Amniotic epithelial cell (primary cell): Measurements from ENCODE around the gene NUDT14.

Experiments used
- DNase-seq: peaks from one replicate; pipeline ENCODE4 v3.0.0-alpha.2; 2010; ENCODE audit warnings: low read depth

Gene NUDT14

DNA sequence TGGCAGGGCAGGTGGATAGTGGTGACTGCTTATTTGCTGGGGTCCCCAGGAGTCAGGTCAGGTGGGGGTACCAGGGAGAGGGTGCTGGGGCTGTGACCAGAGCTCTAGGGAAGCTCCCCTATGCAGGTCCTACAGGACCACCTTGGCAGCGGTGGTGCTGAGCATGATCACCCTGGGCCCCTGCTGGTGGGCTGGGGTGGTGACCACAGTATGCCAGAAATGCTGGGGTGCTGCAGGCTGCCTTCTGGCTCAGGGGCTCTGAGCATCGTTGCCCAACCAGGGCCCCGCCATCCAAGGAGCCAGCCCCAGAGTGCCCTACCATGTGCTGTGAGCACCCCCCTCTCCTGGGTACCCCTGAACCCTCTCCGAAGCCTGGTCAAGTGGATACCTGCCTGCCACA is 17.5 kb upstream of the NUDT14 start:
- no peak for DNase-seq

DNA sequence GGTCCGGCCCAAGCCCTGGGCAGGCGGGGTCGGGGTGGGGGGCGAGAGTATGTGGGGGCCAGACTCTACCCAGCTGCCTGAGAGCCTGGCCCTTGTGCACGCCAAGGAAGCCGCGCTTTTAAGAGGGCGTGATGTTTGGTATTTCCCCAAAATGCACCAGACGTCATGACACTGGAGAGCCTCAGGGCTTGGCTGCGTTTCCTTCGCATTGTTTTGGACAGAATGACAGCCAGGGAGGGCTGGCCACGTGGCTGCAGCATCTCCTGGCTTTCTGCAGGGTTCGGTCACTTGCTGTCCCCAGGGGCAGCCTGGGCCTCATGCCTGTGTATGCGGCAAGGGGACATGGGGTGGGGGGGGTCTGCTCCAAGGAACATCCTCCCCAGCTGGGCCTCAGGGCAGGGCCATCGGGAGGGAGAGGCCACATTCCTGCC is 16.1 kb upstream of the NUDT14 start:
- no peak for DNase-seq

DNA sequence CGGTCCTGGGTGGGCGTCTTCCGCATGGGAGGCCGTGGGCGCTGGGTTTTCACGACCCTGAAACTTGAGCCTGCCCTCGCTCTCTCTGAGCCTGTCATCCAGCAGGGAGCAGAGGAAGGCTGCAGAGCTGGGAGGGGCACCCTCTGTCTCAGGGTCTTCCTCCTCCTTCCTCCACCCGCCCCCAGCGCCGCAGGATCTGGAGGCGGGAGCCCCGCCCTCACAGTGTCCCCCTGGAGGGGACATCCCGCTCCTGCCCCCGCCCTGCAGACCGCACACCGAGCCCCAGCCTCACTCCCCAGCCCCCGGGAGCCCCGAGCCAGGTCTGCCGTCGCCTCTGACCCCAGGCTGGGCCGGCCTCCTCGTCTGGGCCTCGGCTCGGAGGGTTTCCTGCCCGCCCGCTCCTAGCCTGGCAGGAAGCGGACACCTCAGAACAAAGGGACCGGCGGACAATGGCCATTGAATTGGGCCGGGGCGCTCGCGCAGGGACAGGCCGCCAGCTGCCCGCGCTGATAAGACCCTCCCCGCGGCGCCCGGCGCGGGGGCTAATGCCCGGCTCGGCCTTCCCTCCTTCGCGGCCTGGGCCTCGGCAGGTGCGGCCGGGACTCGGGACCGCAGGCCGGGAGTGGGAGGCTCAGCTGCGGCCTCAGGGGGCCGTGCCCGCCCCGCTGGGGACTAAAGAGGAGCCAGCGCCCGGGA is 15.3 kb upstream of the NUDT14 start:
- DNase-seq: no peak

DNA sequence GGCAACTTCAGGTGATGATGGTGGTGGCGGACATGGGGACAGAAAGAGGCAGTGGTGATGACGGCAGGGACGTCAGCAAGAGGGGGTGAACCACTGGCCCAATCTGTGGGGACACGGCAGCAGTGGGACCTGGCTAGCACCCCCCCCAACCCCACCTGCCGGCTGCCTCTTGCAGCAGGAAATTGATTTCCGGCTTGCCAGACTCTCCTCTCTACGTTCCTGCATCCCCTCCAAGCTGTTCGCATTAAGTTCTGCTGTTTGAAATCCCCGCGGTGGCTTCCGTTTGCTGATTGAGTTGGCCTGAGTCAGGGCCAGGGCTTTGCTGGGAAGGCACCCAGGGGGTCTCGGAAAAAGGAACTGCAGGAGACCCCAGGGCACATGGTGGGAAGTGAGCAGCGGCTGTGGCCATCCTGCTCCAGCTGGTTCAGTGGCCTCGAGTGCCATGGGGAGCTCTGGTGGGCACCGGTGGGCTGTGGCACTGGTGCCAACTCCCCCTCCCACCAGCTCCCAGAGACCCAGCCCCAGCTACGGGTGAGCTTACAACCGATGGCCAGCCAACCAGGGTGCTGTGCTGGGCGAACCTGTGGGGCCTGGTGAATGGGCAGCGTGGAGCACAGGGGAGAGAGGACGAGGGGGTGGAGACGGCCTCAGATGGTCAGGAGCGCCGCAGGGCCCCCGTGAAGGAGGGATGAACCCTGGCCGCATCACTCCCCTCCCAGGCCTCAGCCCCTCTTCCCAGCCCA is 14.6 kb upstream of the NUDT14 start:
- no peak for DNase-seq

DNA sequence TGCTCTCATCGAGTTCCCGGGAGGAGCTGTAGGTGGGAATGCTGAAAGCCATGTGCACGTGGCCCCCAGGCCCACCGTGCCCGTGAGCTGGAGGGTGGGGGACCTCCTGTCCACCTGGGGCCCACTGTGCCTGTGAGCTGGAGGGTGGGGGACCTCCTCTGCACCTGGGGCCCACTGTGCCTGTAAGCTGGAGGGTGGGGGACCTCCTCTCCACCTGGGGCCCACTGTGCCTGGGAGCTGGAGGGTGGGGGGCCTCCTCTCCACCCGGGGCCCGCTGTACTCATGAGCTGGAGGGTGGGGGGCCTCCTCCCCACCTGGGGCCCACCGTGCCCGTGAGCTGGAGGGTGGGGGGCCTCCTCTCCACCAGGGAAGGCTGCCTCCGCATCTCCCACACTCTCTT is 13.9 kb upstream of the NUDT14 start:
- no peak for DNase-seq

DNA sequence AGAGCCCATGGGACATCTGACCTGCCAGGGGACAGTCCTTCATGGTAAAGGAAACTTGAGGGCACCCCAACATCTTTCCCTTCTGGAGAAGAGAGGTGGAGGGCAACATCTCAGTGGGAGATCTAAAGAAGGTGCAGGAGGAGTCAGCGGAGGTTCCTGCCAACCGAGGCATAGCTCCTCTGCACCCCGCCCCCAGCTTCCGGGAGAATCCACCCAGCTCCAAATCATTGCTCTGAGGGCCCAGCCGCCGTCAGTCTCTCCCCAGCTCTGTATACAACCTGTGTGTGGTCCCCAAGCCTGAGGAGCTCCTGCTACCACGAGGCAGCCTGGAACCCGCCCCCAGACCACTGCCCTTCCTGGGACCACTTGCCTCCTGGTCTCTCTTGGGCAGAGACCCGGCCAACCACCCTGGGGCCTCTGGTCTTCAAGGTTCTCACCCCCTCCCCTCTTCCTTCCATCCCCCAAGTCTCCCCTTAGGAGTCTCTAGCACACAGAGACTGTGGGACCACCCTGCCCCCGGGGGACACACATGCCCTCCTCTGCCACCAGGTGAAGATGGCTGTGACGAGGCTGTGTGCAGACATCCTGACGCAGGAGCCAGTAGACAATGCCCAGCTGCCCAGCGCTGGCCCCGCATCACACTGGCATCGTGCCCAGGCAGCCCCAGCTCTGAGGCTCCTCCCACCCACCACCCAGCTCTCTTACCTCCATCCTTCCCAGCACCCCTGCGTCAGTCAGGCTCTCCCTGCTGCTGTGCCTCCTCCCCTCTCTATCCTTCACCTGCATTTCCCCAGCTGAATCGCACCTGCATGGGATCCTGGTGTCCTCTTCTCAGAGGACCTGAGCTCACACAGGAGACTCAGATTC is 13.0 kb upstream of the NUDT14 start:
- DNase-seq: peak; percentile 19

DNA sequence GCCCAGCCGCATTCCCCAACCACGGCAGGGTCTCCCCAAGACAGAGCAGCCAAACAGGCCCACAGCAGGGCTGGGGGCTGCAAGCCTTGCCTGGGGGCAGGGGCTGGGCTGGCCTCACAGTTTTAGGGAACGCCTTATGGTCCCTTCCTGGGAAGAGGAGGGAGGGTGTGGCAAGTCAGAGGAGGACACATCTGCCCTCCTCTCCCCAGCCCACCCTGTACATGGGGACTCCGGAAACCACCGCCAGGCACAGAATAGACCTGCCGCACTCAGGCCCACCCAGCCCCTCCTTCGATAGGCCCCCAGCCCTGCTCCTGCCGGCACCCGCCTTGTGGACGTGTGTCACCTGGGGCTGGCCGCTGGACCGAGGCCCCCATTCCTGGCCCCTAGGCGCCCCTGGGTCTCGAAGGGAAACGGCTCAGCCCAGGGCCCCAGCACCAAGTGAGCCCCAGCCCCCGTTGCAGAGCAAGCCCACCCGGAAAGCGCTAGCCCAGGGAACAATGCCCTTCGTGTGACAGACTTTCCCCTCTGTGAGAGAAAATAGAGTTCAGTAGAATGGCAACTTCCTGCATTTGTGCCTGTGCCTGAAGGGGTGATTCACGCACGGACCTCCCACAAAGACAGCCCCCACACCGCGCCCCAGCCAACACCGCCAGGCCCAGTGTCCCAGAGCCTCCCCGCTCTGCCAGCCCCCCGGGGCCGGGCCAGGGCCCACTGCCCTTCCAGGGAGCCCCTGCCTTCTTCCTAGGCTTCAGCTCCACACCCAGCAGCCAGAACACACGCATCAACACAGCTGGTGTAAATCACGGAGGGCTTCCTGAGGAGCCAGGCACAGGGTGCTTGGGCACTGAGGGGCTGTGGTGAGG is 12.0 kb upstream of the NUDT14 start:
- DNase-seq: no peak

DNA sequence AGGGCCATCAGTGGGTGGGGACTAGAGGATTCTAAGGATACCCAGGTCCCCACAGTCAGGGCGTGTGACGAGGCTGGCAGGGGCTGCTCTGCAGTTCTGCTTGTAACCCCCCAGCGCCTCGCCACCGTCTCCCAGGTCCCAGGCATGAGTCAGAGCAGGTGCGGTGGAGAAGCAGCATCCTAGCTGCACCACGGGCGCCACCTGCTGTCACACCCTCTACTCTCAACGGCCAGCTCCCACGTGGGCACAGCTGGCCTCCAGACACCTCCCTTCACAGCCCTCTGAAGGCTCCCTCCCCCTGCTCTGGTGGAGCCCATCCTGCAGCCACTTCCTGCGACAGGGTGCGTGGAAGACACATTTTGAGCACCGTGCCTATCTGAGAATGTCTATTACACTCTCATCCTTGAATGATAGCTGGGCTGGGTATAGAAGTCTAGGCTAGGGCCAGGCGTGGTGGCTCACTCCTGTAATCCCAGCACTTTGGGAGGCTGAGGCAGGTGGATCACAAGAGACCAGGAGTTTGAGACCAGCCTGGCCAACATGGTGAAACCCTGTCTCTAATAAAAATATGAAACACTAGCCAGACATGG is 6.9 kb upstream of the NUDT14 start:
- DNase-seq: no peak

DNA sequence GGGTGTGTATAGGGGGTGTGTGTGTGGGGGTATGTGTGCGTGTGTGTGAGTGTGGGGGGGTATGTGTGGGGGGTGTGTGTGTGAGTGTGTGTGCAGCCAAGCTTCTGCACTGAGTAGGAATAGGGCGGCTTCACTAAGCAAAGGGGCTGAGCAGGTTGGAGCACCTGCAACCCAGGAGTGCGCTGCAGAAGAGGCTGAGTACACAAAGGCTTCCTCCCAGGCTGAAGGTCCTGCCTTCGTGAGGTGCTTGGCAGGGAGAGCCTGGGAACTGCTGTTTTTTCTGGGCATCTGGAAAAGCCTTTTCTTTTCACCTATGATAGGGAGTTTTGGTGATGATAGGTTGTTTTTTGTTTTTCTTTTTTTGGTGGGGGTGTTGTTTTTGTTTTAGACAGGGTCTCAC is 6.0 kb upstream of the NUDT14 start:
- no peak for DNase-seq

DNA sequence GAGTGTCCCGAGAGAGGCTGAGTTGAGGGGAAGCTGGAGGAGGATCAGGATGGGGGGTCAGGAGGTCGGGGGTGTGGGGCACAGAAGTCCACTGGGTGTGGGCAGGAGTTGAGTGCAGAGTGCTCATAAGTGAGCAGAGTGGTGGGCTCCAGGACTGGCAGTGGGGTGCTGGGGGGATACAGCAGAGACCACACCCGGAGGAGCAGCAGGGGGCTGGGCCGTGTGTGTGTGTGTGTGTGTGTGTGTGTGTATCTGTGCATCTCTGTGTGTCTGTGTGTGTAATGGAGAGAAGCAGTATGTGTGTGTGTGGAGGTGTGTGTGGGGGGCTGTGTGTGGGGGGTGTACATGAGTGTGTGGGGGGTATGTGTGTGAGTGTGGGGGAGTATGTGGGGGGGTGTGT is 4.9 kb upstream of the NUDT14 start:
- no peak for DNase-seq

DNA sequence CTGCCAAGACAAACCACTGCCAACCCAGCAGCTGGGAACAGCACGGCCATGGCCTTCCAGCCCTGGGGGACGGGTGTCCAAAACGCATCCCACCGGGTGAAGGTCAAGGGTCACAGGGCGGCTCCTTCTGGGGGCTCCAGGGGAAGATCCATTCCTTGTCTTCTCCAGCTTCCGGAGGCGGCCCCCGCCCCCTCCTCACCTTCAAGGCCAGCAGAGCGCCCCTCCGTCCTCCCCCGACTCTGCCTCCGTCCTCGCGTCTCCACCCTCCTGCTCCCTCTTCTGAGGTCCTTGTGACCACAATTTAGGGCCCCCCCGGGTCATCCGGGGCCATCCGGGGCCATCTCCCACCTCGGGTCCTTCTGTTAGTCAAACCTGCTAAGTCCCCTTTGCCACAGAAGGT is 3.9 kb upstream of the NUDT14 start:
- DNase-seq: no peak

DNA sequence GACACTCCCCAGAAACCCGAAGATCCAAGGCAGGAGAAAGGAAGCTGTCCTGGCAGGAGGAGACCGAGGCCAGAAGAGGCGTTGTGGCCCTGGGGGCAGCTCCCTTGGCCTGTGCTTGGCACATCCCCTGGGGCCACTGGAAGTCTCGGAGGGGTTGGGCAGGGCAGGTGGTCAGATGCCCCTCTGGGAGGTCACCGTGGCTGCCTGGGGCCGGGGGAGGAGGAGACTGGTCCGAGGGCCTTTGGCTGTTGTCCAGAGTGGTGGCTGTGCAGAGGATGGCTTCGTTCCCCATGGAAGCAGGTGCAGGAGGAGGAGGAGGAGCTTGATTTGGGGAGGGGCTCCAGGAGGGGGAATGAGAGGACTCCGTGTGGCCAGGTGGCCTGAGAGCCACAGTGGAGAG is 3.3 kb upstream of the NUDT14 start:
- no peak for DNase-seq

DNA sequence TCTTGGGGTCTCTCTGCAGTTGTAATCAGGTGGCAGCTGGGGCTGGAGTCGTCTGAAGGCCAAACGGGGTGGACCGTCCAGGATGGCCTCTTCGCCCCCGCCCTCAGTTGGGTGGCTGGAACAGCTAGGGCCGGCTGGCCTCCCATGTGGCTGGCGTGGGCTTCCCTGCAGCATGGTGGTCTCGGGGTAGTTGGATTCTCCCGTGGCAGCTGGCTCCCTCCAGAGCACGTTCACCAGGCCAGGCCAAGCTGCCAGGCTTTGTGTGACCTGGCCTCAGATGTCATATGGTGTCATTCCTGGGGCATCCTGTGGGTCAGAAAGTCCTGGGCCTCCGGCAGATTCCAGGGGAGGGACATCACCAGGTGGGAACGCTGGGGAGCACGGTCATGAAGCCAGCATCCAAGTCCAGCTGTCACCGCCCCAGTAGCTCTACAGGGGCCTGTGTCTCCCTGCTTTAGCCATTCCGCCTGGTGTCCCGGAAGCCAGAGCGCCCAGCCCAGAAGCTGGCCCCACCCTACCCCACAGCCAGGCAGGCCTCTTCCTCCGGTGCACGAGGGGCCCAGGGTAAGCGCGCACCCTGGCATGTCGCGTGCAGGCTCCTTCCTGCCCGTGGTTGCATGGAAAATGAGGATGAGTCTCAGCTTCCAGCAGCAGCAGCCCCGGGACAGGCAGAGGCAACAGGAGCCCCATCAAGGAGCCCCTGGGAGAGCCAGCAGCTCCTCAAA is 1.3 kb upstream of the NUDT14 start:
- DNase-seq: no peak

DNA sequence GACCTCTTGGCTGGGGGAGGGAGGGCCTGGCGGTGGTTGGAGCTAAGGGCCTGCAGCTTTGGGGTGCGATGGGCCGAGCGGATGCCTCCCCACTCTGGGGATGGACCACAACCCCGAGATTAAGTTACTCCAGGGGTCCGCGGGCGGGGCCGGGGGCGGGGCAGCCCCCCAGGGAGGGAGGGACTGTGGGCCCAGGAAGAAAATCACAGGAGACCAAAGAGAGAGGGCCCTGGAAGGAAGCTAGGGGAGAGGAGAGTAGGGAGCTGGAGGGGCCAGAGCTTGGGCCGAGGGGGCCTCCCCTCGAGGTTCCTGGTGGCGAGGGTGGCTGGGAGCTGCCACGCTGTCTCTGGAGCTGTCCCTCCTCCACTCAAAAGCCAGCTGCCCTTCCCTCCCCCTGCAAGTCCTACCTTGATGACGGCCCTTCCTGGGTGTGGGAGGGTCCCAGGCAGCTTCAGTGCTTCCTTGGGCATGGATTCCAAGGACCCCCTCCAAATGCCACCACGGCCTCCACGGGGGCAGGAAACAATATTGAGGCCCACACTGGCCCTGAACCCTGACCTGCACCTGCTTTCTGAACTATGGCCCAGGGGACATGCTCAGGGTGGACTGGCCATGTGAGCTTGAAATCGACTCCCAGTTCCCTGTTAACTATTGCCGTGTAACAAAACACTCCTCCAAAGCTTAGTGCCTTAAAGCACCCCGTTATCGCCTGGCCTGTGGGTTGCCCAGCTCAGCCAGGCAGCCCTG is 610 bp upstream of the NUDT14 start:
- DNase-seq: no peak

DNA sequence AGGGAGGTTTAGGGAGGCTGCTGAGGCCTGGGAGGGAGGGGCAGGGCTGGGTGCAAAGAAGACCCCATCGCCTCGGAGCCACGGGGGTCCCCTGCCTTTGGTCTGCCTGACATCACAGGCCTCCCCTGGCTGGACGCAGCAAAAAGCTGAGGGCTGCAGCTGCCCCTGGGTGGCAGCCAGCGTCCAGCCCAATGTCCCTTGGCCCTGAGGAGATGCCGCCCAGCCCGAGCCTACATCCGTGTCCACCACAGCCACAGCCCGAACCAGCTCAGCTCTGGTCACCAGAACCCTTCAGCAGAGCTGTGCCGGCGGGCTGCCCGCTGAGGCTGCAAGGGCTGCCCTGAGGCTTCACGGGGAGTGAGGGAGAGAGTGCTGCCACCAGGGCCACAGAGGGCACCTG is 1.9 kb downstream of the NUDT14 start:
- no peak for DNase-seq

DNA sequence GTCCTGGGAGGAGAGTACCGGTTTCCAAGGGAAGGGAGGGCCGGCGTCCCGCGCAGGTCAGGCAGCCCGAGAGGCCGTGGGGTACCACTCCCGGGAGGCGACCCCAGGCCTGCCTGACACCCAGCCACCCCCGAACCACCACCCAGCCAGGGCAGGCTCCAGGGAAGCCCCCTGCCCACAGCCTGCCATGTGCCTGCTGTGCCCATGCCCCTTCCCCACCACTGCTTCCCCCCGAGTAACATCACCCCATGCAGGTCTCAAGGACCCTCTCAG is 2.3 kb downstream of the NUDT14 start:
- no peak for DNase-seq

DNA sequence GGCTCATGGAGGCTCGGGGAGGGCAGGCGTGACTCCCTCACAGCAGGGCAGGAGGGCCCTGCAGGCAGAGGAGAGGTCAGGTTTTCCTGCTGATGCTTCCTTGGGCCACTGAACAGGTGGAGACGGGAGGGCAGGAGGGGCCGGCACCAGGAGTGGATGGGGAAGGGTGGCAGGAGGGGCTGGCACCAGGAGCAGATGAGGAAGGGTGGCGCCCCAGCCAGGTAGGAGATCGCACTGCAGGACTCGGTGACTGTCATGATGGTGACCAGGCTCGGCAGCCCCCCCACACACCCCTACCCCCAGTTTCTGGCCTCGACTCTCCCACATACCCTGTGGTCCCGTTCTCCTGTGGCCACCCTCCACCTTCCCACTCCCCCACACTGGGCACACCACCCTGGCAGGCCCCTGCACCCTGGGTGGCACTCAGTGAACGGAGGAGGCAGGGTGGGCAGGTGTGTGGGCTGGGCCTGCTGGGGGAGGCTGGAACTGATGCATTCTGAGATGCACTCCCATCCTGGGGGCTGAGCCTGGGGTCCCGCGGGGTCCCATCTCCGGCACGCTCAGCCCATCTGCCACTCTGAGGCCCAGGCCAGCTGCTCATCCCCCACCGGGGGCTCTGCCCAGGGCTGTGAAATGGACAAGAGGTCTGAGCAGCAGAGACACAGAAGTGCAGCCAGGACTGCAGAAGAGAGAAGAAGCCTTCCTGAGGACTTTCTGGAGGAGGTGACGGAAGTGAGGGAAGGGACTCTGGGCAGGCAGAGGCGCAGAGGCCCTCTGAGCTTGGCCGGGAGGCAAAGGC is 2.8 kb downstream of the NUDT14 start:
- DNase-seq: no peak

DNA sequence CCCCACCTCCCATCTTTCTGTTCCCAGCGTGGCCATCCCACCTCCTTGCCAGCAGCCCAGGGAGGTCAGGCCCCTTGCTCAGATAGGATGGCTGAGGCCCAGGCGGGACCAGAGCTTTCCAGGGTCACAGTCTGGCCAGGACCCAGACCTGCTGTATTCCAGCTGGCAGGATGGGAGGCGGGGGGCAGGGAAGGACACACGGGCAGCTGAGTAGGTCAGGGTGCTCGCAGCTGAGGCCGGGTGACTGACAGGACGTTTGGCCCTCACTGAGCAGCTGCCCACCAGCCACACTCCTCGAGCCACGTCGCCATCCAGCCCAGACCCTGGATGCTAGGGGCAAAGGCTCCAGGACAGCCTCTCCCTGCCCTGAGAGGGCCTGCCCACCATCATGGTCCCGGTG is 4.0 kb downstream of the NUDT14 start:
- no peak for DNase-seq

DNA sequence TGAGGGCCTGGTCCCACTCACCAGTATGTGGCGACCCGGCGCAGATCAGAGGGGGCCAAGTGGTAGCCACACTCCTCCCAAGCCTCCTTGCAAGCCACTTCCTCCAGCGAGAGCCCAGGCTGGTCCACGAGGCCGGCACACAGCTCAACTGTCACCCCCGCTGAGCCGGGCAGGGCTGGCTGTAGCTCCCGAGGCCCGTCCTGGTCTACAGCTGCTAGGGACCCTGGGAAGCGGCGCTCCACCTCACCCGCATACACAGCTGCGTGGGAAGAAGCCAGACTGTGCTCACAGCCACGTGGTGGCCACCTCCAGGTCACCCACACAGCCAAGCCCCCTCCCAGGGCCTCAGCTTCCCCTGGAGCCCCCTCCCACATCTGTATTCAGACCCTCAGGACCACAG is 4.6 kb downstream of the NUDT14 start:
- no peak for DNase-seq
